22Rv1 (cell line): ENCODE measurements around the gene EPM2A.

ENCODE experiments used
- ZFX ChIP-seq: fragments of 450-650 bp; IDR thresholded peaks from 2 replicates; pipeline ENCODE4 v1.6.1; 2017; ENCODE audit warnings: antibody characterized with exemption, borderline replicate concordance
- TF ChIP-seq, protein P1 (sequence below): fragments of 450-650 bp; IDR thresholded peaks from 2 replicates; pipeline ENCODE4 v1.5.1; 2017; ENCODE audit warnings: mild to moderate bottlenecking

DNA sequence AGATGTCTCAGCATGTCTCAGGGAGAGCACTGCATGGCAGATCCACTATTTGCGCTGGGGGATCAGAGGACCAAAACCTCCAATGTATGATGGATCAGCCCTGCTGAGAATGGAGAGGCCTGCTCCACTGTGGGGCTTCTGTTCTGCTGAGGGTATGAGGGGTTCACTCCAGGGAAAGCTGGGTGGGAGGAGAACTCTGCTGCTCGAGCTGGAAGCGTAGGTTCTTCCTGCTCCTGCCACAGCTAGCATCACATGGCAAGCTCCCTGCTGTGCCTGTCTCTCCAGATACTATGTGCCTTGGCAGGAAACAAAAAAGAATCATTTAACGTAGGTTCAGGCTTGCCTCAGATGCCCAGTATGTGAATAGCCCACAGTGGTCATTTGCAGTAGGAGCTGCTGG lies 105.8 kb downstream of the EPM2A start:
- TF ChIP-seq, protein P1, sequence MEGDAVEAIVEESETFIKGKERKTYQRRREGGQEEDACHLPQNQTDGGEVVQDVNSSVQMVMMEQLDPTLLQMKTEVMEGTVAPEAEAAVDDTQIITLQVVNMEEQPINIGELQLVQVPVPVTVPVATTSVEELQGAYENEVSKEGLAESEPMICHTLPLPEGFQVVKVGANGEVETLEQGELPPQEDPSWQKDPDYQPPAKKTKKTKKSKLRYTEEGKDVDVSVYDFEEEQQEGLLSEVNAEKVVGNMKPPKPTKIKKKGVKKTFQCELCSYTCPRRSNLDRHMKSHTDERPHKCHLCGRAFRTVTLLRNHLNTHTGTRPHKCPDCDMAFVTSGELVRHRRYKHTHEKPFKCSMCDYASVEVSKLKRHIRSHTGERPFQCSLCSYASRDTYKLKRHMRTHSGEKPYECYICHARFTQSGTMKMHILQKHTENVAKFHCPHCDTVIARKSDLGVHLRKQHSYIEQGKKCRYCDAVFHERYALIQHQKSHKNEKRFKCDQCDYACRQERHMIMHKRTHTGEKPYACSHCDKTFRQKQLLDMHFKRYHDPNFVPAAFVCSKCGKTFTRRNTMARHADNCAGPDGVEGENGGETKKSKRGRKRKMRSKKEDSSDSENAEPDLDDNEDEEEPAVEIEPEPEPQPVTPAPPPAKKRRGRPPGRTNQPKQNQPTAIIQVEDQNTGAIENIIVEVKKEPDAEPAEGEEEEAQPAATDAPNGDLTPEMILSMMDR: no peak
- TF ChIP-seq ZFX: no peak
